Measurements from ENCODE around the gene C13orf46.

The C13orf46 gene

DNA sequence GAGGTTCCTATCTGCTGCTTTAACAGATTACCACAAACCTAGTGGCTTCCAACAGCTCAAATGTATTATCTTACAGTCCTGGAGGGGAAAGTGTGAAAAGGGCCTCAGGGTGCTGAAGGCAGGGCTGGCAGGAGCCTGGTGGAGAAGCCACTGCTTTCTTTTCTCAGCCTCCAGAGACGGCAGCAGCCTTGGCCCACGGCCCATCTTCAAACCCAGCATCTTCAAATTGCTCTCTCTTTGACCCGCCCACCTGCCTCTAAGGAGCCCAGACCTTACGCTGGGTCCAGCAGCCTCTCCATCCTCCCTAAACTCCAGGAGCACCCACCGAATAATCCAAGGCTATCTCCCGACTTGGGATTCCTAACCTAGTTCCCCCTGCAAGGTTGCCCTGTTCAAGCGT is 35.6 kb downstream of the C13orf46 start:
- no peak for DNase-seq (ENCODE audit: low read depth)
- H3K4me3 ChIP-seq (ENCODE audit: low read length): no peak overlapping the region
- TF ChIP-seq CTCF (conservative IDR thresholded peaks at IDR 0.05; ENCODE audit: low read length): no peak

DNA sequence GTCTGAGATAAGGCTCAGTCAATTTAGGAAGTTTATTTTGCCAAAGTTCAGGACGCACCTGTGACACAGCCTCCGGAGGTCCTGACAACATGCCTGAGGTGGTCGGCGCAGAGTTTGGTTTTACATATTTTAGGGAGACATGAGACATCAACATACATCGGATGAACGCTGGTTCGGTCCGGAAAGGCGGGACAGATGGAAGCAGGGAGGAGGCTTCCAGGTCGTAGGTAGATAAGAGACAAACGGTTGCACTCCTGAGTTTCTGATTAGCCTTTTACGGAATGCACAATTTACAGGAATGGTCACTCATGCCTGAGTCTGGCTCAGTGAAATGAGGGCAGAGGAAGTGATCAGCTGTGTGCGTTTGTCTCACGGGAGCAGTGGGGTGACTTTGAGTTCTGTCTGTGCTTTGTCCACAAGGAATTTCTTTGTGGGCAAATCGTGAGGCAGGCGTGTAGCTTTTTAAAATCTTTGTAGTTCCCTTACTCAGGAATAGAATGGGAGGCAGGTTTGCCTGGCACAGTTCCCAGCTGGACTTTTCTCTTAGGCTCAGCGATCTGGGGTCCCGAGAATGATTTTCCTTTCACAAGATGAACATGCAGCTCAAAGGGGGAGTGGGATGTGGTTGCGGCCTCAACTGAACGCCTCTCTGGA is 36.2 kb downstream of the C13orf46 start:
- DNase-seq (ENCODE audit: low read depth): no peak
- H3K4me3 ChIP-seq (ENCODE audit: low read length): no peak overlapping the region
- no peak for TF ChIP-seq CTCF (conservative IDR thresholded peaks at IDR 0.05; ENCODE audit: low read length)

GRCh38 chr13:113937073-113937472 is 36.8 kb downstream of the C13orf46 start:
- TF ChIP-seq CTCF (conservative IDR thresholded peaks at IDR 0.05; ENCODE audit: low read length): no peak
- no peak for DNase-seq (ENCODE audit: low read depth)
- no peak overlapping the region for H3K4me3 ChIP-seq (ENCODE audit: low read length)

GRCh38 chr13:113936166-113936965 is 37.5 kb downstream of the C13orf46 start:
- no peak for TF ChIP-seq CTCF (conservative IDR thresholded peaks at IDR 0.05; ENCODE audit: low read length)
- no peak overlapping the region for H3K4me3 ChIP-seq (ENCODE audit: low read length)
- no peak for DNase-seq (ENCODE audit: low read depth)

DNA sequence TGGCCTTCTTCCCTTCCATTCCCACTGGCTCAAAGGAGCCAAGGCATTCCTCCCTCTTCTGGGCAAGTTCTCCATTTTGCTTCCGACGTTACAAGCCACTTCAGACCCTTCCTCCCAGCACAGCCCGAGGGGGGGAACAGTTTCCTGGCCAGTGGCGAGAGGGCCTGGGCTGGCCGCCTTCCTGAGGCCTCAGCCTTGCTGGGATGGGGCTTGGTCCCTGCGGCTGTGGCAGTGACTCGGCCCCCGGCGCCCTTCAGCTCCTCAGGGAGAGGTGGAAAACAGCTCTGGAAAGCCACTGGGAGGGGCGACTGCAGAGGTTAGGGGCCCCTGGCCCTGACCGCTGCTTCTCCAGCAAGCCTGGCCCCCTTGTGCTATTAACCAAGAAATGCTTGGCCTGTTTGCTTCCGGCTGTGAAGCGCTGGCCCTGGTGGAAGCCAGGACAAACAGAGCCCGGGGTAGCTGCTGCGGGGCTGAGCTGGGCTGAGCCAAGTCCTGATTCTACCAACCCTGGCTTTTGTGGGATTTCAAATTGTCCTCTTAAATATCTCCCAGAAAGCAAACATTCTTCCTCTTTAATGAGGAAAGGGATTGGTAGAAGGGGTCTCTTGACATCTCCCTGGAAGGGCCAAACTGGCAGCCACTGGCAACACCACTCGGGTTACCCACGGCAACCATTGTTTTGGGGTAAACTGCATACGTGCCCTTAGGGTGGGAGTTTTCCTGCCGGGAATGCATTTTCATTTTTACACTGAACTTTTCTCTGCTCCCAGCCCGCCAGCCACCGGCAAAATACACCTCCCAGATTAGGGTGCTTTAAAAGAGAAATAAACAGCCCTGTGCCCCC is 38.7 kb downstream of the C13orf46 start:
- no peak for DNase-seq (ENCODE audit: low read depth)
- H3K4me3 ChIP-seq (ENCODE audit: low read length): no peak overlapping the region
- no peak for TF ChIP-seq CTCF (conservative IDR thresholded peaks at IDR 0.05; ENCODE audit: low read length)

DNA sequence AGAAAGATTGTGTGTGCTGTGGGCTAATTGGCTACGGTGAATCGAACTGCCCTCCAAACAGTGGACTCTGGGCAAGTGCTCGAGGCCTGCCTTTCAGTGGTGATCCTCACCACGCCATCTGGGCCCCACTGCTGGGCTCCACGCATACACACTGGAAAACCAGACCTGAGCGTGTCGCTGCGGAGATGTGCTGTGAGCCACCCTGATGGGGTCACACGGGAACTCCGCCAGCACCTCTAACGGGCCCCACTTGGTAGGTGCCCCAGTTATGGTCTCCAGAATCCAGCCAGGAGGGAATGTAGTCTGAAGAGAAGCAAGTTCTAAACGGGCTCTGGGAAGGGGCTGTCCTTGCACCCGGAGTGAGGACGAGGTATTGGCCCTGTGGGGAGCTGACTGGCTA is 39.3 kb downstream of the C13orf46 start:
- TF ChIP-seq CTCF (conservative IDR thresholded peaks at IDR 0.05; ENCODE audit: low read length): no peak

More for the DNA sequence above, 39.3 kb downstream of the C13orf46 start:
- no peak for DNase-seq (ENCODE audit: low read depth)
- H3K4me3 ChIP-seq (ENCODE audit: low read length): no peak overlapping the region

Measured in AG10803 (cell line).